HG03565 (cell line): Measurements from ENCODE around the gene BCAS3.
"Not testable (repeated sequence)": the region's sequence is repeated elsewhere in the genome, so short reads cannot be mapped to it uniquely, and the experiment has no call there.

Experiments
- ATAC-seq: cut with Tn5 transposase; IDR thresholded peaks from one replicate; pipeline ENCODE4 v1.9.1; 2021; ENCODE audit warnings: mild to moderate bottlenecking, moderate library complexity; ENCODE audit not compliant: unreplicated experiment

The BCAS3 gene

DNA sequence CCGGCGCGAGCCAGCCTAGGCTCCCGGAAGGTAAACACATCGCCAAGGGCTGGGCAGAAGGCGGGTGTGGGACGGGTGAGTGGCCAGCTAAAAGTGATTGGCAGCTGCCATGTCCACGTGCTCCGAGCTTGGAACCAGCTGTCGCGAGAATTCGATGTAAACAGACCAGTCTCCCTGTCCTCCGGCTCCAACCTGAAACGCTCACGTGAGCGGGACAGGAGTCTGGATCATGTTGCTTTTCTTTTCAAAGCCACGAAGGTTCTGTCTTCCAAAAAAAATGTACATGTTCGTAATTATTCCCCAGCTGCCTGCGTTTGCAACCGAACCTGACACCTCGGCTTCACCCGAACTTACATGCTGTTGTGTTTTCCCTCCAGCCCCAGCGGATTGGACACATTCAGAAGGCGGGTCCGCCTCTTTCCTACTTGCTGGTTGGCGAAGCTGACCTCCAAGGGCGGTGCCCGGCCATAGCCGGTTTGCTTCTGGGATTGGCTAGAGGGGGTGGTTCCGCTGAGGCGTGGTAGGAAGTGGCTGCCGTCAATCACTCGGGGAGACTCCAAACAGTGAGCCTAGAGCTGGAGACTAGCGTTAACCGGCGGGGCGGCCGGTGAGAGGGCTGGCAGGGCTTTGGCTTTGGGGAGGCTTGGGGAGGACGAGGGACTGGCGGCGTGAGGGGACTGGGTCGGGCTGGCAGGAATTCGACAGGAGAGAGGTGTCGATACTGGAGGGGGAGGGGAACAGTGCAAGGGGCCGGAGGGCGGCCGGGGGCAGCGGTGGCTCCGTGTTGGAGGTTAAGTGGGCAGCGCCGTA lies at the start of gene BCAS3:
Gene BCAS3, plus strand, starts transcription at position 544 of the 810 bp plus-strand sequence.
- ATAC-seq, result peak; percentile 97

DNA sequence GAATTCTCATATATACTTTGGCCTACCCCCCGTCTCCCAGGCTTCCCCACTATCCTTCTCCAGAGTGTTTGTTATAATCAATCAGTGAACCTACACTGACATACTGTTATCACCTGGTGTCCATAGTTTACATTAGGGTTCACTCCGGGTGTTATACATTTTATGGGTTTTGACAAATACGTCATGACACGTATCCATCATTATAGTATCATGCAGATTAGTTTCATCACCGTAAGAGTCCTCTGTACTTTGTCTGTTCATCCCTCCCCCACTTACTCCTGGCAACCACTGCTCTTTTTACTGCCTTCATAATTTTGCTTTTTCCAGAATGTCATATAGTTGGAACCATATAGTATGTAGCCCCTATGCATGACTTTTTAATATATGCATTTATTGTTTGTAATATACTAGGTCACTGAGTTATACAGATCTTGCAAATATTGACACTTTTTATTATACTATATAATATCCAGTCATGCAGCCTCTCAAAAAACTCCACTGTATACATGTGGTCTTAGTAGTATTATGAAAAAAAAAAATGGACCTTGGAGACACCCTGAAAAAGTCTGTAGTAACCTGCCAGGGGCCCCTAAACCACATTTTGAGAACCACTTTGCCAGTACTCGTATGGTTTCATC lies 49.3 kb upstream of the BCAS3 start:
- no peak for ATAC-seq

DNA sequence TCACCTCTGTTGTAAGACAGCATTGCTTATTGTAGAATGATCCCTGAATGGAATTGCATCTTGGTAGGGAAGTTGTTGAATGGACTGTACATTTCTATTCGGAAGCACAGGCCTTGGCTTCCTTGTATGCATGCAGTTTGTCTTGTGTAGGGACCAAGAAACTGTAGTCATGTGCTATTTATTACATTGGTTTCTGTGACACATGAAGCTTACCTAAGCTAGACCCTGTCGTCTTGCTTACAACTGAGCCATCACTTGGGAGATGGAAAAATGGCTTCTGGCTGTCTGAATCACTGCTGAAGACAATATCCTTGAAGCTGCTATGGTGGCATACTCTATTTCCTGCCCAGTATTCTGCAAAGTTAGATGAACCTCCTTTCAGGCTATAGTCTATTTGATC lies 48.5 kb upstream of the BCAS3 start:
- ATAC-seq, result no peak

DNA sequence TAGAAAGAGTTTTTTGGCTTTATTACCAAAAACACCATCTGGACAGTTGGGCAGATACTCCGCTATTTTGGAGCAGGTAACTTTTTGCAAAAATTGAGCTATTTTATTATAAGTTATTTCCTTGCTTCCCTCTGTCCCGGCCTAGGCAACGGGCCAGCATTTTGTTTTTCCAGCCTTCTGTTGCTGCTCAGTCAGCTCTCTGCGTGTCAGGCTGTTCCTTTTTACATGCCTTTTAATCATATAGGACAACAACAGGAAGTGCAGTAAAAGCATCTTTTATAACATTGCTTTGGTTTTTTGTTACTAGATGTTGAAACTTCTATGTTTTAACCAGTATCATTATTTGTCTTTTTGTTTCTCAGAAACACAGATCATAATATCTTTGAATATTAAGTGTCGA lies 47.3 kb upstream of the BCAS3 start:
- no peak for ATAC-seq

DNA sequence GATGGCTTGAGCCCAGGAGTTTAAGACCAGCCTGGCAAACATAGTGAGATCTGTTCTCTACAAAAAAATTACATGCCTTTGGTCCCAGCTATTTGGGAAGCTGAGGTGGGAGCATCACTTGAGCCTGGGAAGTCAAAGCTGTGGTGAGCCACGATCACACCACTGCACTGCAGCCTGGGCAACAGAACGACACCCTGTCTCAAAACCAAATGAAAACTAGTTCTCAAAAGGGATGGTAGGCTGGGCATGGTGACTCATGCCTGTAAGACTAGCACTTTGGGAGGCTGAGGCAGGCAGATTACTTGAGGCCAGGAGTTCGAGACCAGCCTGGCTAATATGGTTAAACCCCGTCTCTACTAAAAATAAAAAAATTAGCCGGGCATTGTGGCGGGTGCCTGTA lies 46.5 kb upstream of the BCAS3 start:
- ATAC-seq, result no peak

DNA sequence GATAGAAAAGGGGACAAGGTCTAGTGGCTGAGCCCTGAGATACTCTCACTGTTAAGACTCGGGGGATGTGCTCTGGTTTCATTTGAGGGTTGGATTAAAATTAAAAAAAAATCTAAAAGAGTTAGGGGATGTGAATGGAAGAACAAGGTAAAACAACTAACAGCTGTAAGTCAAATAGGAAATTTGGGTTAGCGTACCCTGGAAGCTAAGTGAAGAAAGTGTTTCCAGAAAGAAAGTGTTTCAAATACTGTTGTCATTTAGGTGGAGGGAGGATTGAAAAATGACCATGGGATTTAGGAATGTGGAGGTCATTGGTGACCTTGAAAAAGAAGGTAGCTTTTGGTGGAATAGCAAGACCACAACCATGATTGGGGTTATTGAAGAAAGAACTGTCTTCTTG lies 40.0 kb upstream of the BCAS3 start:
- no peak for ATAC-seq

DNA sequence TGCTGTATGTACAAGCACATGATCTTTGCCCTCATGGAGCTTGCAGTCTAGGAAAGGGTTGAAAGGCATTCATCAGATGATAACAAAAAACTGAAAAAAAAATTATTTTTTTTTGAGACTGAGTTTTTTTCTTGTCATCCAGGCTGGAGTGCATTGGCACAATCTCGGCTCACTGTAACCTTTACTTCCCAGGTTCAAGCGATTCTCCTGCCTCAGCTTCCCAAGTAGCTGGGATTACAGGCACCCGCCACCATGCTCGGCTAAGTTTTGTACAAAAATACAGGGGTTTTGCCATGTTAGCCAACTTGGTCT lies 38.7 kb upstream of the BCAS3 start:
- no peak for ATAC-seq

DNA sequence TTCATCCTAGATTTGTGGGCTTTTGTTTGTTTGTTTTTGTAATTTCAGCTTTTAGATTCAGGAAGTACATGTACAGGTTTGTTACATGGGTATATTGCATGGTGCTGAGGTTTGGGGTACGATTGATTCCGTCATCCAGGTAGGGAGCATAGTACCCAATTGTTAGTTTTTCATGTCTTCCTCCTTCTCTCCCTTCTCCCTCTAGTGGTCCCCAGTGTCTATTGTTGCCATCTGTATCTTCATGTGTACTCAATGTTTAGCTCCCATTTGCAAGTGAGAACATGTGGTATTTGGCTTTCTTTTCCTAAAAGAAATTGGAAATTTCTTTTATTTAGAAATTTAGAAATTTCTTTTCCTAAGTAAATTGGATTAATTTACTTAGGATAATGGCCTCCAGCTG lies 37.1 kb upstream of the BCAS3 start:
- no peak for ATAC-seq

DNA sequence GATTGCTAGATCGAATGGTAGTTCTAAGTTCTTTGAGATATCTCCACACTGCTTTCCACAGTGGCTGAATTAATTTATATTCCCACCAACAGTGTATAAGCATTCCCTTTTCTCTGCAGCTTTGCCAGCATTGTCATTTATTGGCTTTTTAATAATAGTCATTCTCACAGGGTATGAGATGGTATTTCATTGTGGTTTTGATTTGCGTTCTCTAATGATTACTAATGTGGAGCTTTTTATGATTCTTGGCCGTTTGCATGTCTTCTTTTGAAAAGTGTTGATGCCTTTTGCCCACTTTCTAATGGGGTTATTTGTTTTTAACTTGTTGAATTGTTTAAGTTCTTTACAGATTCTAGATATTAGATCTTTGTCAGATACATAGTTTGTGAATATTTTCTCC lies 36.5 kb upstream of the BCAS3 start:
- ATAC-seq, result no peak

DNA sequence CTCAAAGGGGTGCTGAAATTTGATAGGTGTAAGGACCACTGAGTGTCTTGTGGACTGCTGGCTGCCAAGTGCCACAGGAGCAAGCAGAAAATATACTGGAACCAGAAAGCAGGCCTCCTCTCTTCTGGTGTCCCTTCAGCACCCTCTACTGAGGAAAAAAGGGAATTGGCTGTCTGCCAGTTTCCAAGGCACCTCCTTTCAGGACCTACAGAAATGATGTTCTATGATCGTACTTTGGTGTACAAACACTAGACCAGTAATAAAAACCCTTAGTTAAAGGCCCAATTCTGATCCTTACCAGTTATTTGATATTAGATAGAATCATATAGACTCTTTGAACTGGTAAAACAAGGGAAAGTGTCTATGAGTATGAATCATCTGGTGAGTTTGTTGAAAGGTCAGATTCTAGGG lies 35.8 kb upstream of the BCAS3 start:
- ATAC-seq, result no peak

DNA sequence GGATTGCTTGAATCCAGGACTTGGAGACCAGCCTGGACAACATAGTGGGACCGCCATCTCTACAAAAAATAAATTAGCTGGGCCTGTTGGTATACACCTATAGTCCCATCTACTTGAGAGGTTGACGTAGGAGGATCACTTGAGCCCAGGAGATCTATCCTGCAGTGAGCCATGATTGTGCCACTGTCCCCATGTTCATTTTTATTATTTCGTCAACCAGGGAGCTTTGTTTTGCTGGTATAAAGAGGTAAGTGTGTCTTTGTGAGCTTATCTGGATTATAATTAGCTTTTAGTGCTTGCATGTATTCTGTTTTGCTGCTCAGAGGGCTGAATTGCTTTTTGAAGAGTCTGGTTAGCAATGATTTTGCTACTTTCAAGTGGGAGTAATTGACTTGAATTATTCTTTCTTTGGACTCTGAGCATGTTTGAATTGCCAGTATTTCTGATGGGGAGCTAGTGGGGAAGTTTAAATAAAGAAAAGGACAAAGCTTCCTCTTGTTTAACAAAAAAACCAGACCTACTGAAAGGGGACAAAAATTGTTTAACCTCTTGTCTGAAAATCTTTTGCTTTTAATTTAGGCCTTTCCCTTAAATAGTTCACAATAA lies 31.6 kb upstream of the BCAS3 start:
- ATAC-seq, result no peak

DNA sequence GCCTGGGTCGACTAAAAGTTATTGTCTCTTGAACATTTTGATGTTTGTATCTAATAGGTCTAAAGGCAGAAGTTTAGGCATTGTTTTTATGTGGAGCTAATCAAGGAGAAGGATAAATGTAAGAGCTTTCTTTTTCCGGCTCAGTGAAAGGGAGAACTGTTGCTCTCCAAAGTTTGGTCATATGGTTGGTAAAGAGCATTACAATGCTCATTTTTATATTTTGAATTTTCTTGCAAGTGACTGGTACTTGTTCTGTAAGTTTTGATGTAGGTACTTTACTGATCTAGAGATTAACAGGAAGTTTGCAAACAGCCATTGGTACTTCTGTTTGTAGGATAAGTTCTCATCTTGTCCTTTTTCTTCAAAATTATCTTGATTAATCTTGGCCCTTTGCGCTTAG lies 30.9 kb upstream of the BCAS3 start:
- ATAC-seq, result no peak

DNA sequence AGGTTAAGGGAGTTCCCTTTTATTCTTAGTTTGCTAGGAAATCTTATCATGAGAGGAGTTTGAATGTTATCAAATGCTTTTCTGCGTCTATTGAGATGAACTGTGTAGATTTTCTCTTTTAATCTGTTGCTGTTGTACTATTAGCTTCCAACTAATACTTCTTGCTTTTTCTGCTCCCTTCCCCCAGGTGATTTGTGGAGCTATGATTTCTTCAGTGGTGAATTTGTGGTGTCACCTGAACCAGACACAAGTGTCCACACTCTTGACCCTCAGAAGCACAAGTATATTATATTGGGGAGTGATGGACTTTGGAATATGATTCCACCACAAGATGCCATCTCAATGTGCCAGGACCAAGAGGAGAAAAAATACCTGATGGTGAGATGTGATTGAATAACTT lies 29.9 kb upstream of the BCAS3 start:
- ATAC-seq, result no peak

DNA sequence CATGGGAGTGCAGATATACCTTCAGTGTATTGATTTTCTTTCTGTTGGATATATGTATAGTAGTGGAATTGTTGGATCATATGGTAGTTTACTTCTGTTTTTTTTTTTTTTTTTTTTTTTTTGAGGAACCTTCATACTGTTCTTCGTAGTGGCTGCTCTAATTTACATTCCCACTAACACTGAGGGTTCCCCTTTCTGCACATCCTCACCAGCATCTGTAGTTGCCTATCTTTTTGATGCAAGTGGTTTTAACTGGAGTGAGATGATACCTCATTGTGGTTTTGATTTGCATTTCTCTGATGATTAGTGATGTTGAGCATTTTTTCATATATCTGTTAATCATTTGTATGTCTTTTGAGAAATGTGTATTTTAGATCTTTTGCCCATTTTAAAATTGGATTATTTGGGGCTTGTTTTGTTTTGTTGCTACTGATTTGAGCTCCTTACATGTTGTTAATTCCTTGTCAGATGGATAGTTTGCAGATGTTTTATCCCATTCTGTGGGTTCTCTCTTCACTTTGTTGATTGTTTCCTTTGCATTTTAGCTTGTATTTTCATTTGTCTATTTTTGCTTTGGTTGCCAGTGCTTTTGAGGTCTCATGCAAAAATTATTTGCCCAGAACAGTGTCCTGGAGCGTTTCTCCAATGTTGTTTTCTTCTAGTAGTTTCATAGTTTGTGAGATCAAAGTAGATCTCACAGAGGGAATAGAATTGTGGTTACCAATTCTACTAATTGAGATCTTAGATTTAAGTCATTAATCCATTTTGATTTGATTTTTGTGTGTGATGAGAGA lies 25.0 kb upstream of the BCAS3 start:
- peak; percentile 93 for ATAC-seq

DNA sequence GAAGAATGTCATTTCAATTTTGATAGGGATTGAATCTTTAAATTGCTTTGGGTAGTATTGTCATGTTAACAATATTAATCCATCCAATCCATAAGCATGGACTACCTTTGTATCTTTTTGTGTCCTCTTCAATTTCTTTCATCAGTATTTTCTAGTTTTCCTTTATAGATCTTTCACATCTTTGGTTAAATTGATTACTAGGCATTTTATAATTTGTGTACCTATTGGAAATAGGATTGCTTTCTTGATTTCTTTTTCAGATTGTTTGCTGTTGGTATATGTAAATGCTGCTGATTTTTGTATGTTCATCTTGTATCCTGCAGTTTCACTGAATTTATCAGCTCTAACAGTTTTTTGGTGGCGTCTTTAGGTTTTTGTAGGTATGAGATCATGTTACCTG lies 24.1 kb upstream of the BCAS3 start:
- no peak for ATAC-seq

DNA sequence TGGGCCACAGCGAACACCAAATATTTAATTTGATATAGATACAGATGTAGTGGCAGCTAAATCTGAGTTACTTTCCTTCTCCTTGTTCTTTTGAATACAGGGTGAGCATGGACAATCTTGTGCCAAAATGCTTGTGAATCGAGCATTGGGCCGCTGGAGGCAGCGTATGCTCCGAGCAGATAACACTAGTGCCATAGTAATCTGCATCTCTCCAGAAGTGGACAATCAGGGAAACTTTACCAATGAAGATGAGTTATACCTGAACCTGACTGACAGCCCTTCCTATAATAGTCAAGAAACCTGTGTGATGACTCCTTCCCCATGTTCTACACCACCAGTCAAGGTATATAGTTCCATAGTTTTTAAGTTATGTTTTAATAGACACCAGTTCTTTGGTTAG lies 21.2 kb upstream of the BCAS3 start:
- ATAC-seq, result no peak

DNA sequence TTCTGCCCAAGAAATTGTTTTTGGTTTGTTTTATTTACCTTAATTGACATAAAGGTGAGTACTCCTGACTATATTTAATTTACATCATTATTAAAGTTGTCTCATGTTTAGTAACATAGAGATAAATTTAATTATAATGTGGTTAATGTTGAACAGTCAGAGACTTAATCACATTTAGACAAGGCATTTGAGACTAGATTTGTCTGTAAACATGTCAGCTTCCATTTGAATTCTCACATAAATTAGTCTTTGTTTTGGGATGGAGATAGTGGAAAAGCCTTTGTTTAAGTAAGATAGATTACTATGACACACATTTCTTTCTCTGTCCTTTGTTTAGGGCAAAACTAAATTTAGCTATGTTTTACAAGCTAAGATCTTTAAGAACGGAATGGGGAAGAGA lies 18.5 kb upstream of the BCAS3 start:
- ATAC-seq, result no peak

DNA sequence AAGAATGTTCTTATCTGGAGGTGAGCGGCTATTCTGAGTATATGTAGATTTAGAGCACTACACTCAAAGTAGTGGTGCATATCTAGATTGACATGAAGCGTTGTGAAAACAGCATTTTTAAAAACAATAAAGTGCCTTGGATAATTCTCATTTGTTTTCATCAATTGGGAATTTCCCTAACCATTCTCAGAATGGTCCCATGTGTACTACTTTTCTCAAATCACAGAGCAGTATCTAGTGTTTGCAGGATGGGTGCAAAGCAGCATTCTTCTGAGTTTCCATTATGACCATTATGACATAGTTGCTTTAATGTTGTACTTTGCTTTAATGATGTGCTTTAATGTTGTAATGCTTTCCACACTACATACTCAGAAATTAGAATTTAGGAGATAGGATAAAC lies 16.2 kb upstream of the BCAS3 start:
- ATAC-seq, result no peak

DNA sequence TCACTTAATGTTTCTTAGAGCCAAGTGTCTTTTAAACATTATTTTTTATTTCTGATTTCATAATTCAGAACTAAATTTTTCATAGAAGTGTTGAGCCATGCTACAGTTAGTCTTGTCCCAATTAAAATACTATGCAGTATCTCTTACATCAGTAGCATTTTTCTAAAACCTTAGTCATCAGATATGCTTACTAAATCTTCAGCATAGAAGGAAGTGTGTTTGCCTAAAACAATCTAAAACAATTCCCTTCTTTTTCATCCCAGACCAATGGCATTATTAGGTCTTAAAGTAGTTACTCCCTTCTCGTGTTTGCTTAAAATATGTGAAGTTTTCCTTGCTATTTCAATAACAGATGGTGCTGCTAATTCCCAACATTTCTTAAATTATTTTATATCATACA lies 13.6 kb upstream of the BCAS3 start:
- ATAC-seq, result no peak

DNA sequence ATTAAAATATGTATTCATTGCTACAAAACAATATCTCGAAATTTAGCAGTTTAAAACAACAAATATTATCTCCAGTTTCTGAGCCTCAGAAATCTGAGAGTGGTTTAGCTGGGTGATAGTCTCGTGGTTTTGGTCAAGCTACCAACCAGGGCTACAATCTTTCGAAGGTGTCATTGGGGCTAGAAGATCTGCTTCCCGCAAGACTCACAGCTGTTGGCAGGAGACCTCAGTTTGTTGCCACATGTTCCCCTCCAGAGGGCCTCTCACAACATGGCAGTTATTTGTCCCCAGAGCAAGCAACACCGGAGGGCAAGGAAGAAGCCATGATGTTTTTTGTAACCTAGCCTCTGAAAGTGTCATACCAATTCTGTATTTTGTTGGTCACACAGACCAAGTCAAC lies 12.0 kb upstream of the BCAS3 start:
- ATAC-seq, result no peak

DNA sequence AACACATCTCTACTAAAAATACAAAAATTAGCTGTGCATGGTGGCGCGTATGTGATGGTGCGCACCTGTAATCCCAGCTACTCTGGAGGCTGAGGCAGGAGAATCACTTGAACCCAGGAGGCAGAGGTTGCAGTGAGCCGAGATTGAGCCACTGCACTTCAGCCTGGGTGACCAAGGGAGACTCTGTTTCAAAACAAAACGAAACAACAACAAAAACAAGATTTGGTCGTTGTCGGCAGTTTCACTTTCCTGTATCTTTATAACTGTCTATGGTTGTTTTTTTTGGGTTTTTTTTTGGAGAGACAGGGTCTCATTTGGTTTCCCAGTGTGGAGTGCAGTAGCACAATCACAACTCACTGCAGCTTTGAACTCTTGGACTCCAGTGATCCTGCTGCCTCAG lies 8.9 kb upstream of the BCAS3 start:
- not testable (repeated sequence) for ATAC-seq

DNA sequence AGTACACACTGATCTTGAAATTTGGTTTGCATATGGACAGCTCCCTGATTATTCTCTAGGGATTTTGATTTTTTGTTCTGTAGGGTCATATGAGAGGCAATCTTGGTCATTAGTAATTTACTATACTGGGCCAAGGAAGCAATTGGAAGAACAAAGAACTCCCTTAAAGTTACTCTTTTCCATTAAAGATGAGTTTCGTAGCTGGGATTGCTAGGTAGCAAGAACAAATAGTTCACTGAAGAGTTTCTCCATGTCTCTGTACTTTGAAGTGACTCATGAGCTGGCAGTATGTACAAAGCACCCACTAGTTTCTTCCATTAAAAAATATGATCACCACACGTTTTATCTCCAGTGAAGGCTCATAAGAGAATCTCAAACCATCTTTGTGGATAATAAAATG lies 6.2 kb upstream of the BCAS3 start:
- no peak for ATAC-seq
